Tibial nerve (tissue), 4 donors: ENCODE measurements around the gene PCED1B. TPM values are rescaled to one million over a fixed set of nuclear protein-coding genes. Genes with fewer than 3 reads are reported as not detected.
A peak's percentile ranks its signal among the peaks of the same experiment; 100 is the strongest.

Experiments
- DNase-seq, 2 donors: peaks; one replicate each; pipeline ENCODE4 v3.0.0-alpha.2; 2019; ENCODE audit warnings: low spot score in 2 of 2
- H3K27ac ChIP-seq, 4 donors: fragments of 200-600 bp; sonication (generic) in 3 of 4; one replicate each; pipeline ENCODE4 v1.5.1; 2017 to 2019; ENCODE audit warnings: mild to moderate bottlenecking in 1 of 4
- H3K27me3 ChIP-seq, 2 donors: fragments of 200-600 bp; sonication (generic) in 1 of 2; one replicate each; pipeline versions ENCODE4 v1.5.1 to v1.6.0; 2017 to 2019
- H3K36me3 ChIP-seq, 3 donors: fragments of 200-600 bp; sonication (generic); one replicate each; pipeline ENCODE4 v1.5.1; 2018 to 2019
- H3K4me1 ChIP-seq, 4 donors: fragments of 200-600 bp; sonication (generic) in 3 of 4; one replicate each; pipeline ENCODE4 v1.5.1; 2017 to 2019
- H3K4me3 ChIP-seq, 4 donors: fragments of 200-600 bp; sonication (generic) in 3 of 4; one replicate each; pipeline ENCODE4 v1.5.1; 2017 to 2019; ENCODE audit warnings: mild to moderate bottlenecking in 1 of 4, moderate library complexity in 1 of 4
- H3K9me3 ChIP-seq, 4 donors: fragments of 200-600 bp; sonication (generic) in 3 of 4; one replicate each; pipeline ENCODE4 v1.5.1; 2017 to 2019
- CTCF ChIP-seq, 5 experiments: fragments of 200-600 bp in 3 of 5; fragments of 450-650 bp in 2 of 5; sonication (generic) in 3 of 5; IDR thresholded peaks; one replicate each; pipeline ENCODE4 v1.5.1; 2016 to 2019; ENCODE audit warnings: antibody characterized with exemption in 5 of 5, mild to moderate bottlenecking in 3 of 5, moderate library complexity in 2 of 5
- EP300 ChIP-seq, 2 donors: sonication (generic); formaldehyde crosslinking; IDR thresholded peaks; one replicate each; pipeline ENCODE4 v1.6.1; 2017; ENCODE audit warnings: antibody characterized with exemption in 2 of 2, mild to moderate bottlenecking in 1 of 2
- POLR2A ChIP-seq, 2 donors: fragments of 450-650 bp; IDR thresholded peaks; one replicate each; pipeline ENCODE4 v1.6.1; 2017; ENCODE audit warnings: antibody characterized with exemption in 2 of 2, mild to moderate bottlenecking in 2 of 2, moderate library complexity in 2 of 2
- WGBS, 2 donors: methylation state at CpG; one replicate each; pipeline ENCODE4 v1.1.5; 2018; 5-methylcytosine and 5-hydroxymethylcytosine counted together
- total RNA-seq, 4 donors: library from RNA; depleted of rRNA; stranded (reverse); fragments of >200 nt; gene quantifications; one replicate each; pipeline ENCODE4 v1.1.0, GENCODE V29; 2016

PCED1B gene
- total RNA-seq, 4 donors from 2014 or later = 0.90 to 2.9 (median 2.2) TPM; not detected in 1

- Histone ChIP-seq H3K27ac (no peak overlapping the region), H3K36me3 (no peaks in the 10 kb centered on the region), H3K27me3 (no peaks in the 10 kb centered on the region), H3K4me3 (no peak overlapping the region), H3K9me3 (no peaks in the 10 kb centered on the region), H3K4me1 (peaks cover 0 to 8% (median 0%) of the 10 kb centered on the region in 4 donors)
- 78 to 84% methylated on average over 2 of the region's 2 CpGs for whole genome bisulfite sequencing, 2 donors
- TF ChIP-seq EP300 (IDR thresholded peaks at IDR 0.05) (no peak), POLR2A (IDR thresholded peaks at IDR 0.05) (no peak), CTCF (IDR thresholded peaks at IDR 0.05) (no peak)
- DNase-seq = no peak
Measured at GRCh38 chr12:47202176-47202575, 122.8 kb downstream of the PCED1B start.

GRCh38 chr12:47205532-47206449 is 126.4 kb downstream of the PCED1B start:
- H3K36me3 ChIP-seq = no peaks in the 10 kb centered on the region
- no peak for DNase-seq
- no peaks in the 10 kb centered on the region for H3K9me3 ChIP-seq
- H3K4me3 ChIP-seq = no peak overlapping the region
- TF ChIP-seq CTCF (IDR thresholded peaks at IDR 0.05) (no peak), POLR2A (IDR thresholded peaks at IDR 0.05) (no peak), EP300 (IDR thresholded peaks at IDR 0.05) (no peak)
- H3K4me1 ChIP-seq = peaks cover 0 to 19% (median 0%) of the 10 kb centered on the region in 4 donors
- H3K27me3 ChIP-seq = no peaks in the 10 kb centered on the region
- 60 to 79% methylated on average over 8 of the region's 8 CpGs for WGBS, 2 donors
- H3K27ac ChIP-seq = no peak overlapping the region

- no peak for DNase-seq
- Histone ChIP-seq H3K4me1 (peaks cover 0 to 19% (median 0%) of the 10 kb centered on the region in 4 donors), H3K9me3 (no peaks in the 10 kb centered on the region), H3K27me3 (no peaks in the 10 kb centered on the region), H3K36me3 (no peaks in the 10 kb centered on the region), H3K27ac (peak overlapping the region in 1 of 4 donors; percentile 43), H3K4me3 (no peak overlapping the region)
- TF ChIP-seq CTCF (IDR thresholded peaks at IDR 0.05) (no peak), EP300 (IDR thresholded peaks at IDR 0.05) (no peak), POLR2A (IDR thresholded peaks at IDR 0.05) (no peak)
- WGBS, 2 donors = 89 to 90% methylated on average over 5 of the region's 5 CpGs
Measured at GRCh38 chr12:47206450-47207339, 127.3 kb downstream of the PCED1B start.

- no peaks in the 10 kb centered on the region for H3K36me3 ChIP-seq
- no peak for DNase-seq
- H3K4me1 ChIP-seq = peaks cover 0 to 19% (median 0%) of the 10 kb centered on the region in 4 donors
- peak overlapping the region in 1 of 4 donors; percentile 43 for H3K27ac ChIP-seq
- no peaks in the 10 kb centered on the region for H3K27me3 ChIP-seq
- no peaks in the 10 kb centered on the region for H3K9me3 ChIP-seq
- TF ChIP-seq EP300 (IDR thresholded peaks at IDR 0.05) = no peak
- no peak for TF ChIP-seq CTCF (IDR thresholded peaks at IDR 0.05)
- no peak overlapping the region for H3K4me3 ChIP-seq
- WGBS, 2 donors = 67 to 72% methylated on average over 2 of the region's 2 CpGs
Measured at GRCh38 chr12:47207340-47207717, 127.9 kb downstream of the PCED1B start.
